Vagina (tissue), 2 donors: ENCODE results near the gene TBC1D22A.

Experiments used
- CTCF ChIP-seq, 3 experiments: fragments of 450-650 bp in 2 of 3; fragments of 200-600 bp in 1 of 3; sonication (generic) in 1 of 3; IDR thresholded peaks; one replicate each; pipeline ENCODE4 v1.5.1; 2017 to 2019; ENCODE audit warnings: antibody characterized with exemption in 3 of 3, mild to moderate bottlenecking in 2 of 3, moderate library complexity in 2 of 3
- POLR2A ChIP-seq, 2 donors: fragments of 450-650 bp; IDR thresholded peaks; one replicate each; pipeline ENCODE4 v1.6.1; 2017; ENCODE audit warnings: antibody characterized with exemption in 2 of 2, mild to moderate bottlenecking in 2 of 2, moderate library complexity in 2 of 2

- no peak for TF ChIP-seq CTCF (IDR thresholded peaks at IDR 0.05)
- no peak for TF ChIP-seq POLR2A (IDR thresholded peaks at IDR 0.05)
Observed at GRCh38 chr22:47093720-47094119, 331.3 kb downstream of the TBC1D22A start.
